Measurements from ENCODE around the gene ANKFY1. TPM values are rescaled to one million over a fixed set of nuclear protein-coding genes. Genes with fewer than 3 reads are reported as not detected.

ANKFY1 gene
- total and polyA plus RNA-seq, 2 donors (not counting 3 experiments of a cell fraction or from before 2014, with no cell fraction given): 30.6 to 51.1 TPM

GRCh38 chr17:4172356-4172755 lies 91.4 kb downstream of the ANKFY1 start:
- TF ChIP-seq POLR2AphosphoS5 (IDR thresholded peaks at IDR 0.05; ENCODE audit: insufficient read depth, low read depth, low read length) (no peak), MYC (IDR thresholded peaks at IDR 0.05; ENCODE audit: low read depth, low read length) (no peak), JUN (IDR thresholded peaks at IDR 0.05; ENCODE audit: borderline replicate concordance, insufficient read depth, insufficient read length, low read depth) (no peak)
- Histone ChIP-seq H3K4me3 (replicated peaks in 1 of 3; ENCODE audit: insufficient read depth in 1 of 3, low read depth in 1 of 3, low read length in 3 of 3) (no peak overlapping the region), H3K9me3 (replicated peaks; ENCODE audit: control insufficient read depth, insufficient read depth, low read length) (no peaks in the 10 kb centered on the region), H2AFZ (ENCODE audit: low read depth, low read length) (no peak overlapping the region), H3K36me3 (ENCODE audit: control insufficient read depth in 2 of 2, extremely low read depth in 1 of 2, insufficient read depth in 2 of 2, low read length in 2 of 2) (peaks cover 23 to 65% of the 10 kb centered on the region in 2 experiments), H3K9me1 (replicated peaks; ENCODE audit: control insufficient read depth, extremely low read depth, insufficient read depth, low read length) (no peaks in the 10 kb centered on the region), H3K27me3 (ENCODE audit: control insufficient read depth in 2 of 2, insufficient read depth in 2 of 2, low read length in 2 of 2) (no peaks in the 10 kb centered on the region), H3K27ac (ENCODE audit: insufficient read depth, low read depth, low read length) (no peak overlapping the region), H4K20me1 (replicated peaks; ENCODE audit: control insufficient read depth, extremely low read depth, insufficient read depth, low read length) (no peaks in the 10 kb centered on the region), H3K9ac (replicated peaks; ENCODE audit: extremely low read depth, insufficient read depth, low read length) (no peak overlapping the region), H3K4me1 (ENCODE audit: control insufficient read depth, extremely low read depth, insufficient read depth, low read length) (no peaks in the 10 kb centered on the region), H3K79me2 (ENCODE audit: control insufficient read depth, insufficient read depth, low read length) (no peaks in the 10 kb centered on the region), H3K4me2 (ENCODE audit: insufficient read depth, low read length) (no peak overlapping the region)
- intact Hi-C loops (cut with micrococcal nuclease): no loop called here
- no TSS peak for BruUV-seq (replicated peaks)
- CTCF ChIA-PET: interaction anchor here (1.3 kb wide), 1 partner anchor 28 kb away, joined by 3 read pairs; no protein-coding TSS in a partner anchor
- no peak for FAIRE-seq
- dilution Hi-C loops (cut with MboI; ENCODE audit: extremely low pct_ligation_motif_present, low sequenced_read_pairs): no loop called here
- POLR2A ChIA-PET: no interaction called here
- DNase-seq (ENCODE audit: low read depth, low spot score): no peak

GRCh38 chr17:4170639-4171280 lies 93.0 kb downstream of the ANKFY1 start:
- H4K20me1 ChIP-seq (replicated peaks; ENCODE audit: control insufficient read depth, extremely low read depth, insufficient read depth, low read length): no peaks in the 10 kb centered on the region
- H2AFZ ChIP-seq (ENCODE audit: low read depth, low read length): no peak overlapping the region
- H3K27me3 ChIP-seq (ENCODE audit: control insufficient read depth in 2 of 2, insufficient read depth in 2 of 2, low read length in 2 of 2): no peaks in the 10 kb centered on the region
- H3K4me1 ChIP-seq (ENCODE audit: control insufficient read depth, extremely low read depth, insufficient read depth, low read length): no peaks in the 10 kb centered on the region
- peaks cover 19 to 57% of the 10 kb centered on the region in 2 experiments for H3K36me3 ChIP-seq (ENCODE audit: control insufficient read depth in 2 of 2, extremely low read depth in 1 of 2, insufficient read depth in 2 of 2, low read length in 2 of 2)
- DNase-seq (ENCODE audit: low read depth, low spot score) (no peak), FAIRE-seq (no peak)
- ChIA-PET CTCF (interaction anchor here (0.7 to 1.3 kb wide), 2 partner anchors 10 to 29 kb away, joined by 3 read pairs; no protein-coding TSS in a partner anchor), POLR2A (no interaction called here)
- dilution Hi-C loops (cut with MboI; ENCODE audit: extremely low pct_ligation_motif_present, low sequenced_read_pairs) (no loop called here), intact Hi-C loops (cut with micrococcal nuclease) (no loop called here)
- H3K9me1 ChIP-seq (replicated peaks; ENCODE audit: control insufficient read depth, extremely low read depth, insufficient read depth, low read length): no peaks in the 10 kb centered on the region
- H3K27ac ChIP-seq (ENCODE audit: insufficient read depth, low read depth, low read length): no peak overlapping the region
- H3K4me3 ChIP-seq (replicated peaks in 1 of 3; ENCODE audit: insufficient read depth in 1 of 3, low read depth in 1 of 3, low read length in 3 of 3): no peak overlapping the region
- H3K79me2 ChIP-seq (ENCODE audit: control insufficient read depth, insufficient read depth, low read length): no peaks in the 10 kb centered on the region
- H3K9me3 ChIP-seq (replicated peaks; ENCODE audit: control insufficient read depth, insufficient read depth, low read length): no peaks in the 10 kb centered on the region
- H3K4me2 ChIP-seq (ENCODE audit: insufficient read depth, low read length): no peak overlapping the region
- no TSS peak for BruUV-seq (replicated peaks)
- H3K9ac ChIP-seq (replicated peaks; ENCODE audit: extremely low read depth, insufficient read depth, low read length): no peak overlapping the region
- TF ChIP-seq JUN (IDR thresholded peaks at IDR 0.05; ENCODE audit: borderline replicate concordance, insufficient read depth, insufficient read length, low read depth) (no peak), EZH2 (IDR thresholded peaks at IDR 0.05; ENCODE audit: borderline replicate concordance, low read depth, low read length, severe bottlenecking) (no peak), MAX (IDR thresholded peaks at IDR 0.05; ENCODE audit: insufficient read depth, insufficient read length) (no peak), POLR2AphosphoS5 (IDR thresholded peaks at IDR 0.05; ENCODE audit: insufficient read depth, low read depth, low read length) (no peak), GATA2 (IDR thresholded peaks at IDR 0.05; ENCODE audit: insufficient read depth, insufficient read length, low read depth, low read length) (no peak), FOS (IDR thresholded peaks at IDR 0.05; ENCODE audit: borderline replicate concordance, insufficient read depth, low read length) (no peak), MYC (IDR thresholded peaks at IDR 0.05; ENCODE audit: low read depth, low read length) (no peak), POLR2A (IDR thresholded peaks at IDR 0.05; ENCODE audit: low read depth, low read length) (no peak)
- TF ChIP-seq, protein P1, sequence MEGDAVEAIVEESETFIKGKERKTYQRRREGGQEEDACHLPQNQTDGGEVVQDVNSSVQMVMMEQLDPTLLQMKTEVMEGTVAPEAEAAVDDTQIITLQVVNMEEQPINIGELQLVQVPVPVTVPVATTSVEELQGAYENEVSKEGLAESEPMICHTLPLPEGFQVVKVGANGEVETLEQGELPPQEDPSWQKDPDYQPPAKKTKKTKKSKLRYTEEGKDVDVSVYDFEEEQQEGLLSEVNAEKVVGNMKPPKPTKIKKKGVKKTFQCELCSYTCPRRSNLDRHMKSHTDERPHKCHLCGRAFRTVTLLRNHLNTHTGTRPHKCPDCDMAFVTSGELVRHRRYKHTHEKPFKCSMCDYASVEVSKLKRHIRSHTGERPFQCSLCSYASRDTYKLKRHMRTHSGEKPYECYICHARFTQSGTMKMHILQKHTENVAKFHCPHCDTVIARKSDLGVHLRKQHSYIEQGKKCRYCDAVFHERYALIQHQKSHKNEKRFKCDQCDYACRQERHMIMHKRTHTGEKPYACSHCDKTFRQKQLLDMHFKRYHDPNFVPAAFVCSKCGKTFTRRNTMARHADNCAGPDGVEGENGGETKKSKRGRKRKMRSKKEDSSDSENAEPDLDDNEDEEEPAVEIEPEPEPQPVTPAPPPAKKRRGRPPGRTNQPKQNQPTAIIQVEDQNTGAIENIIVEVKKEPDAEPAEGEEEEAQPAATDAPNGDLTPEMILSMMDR (IDR thresholded peaks at IDR 0.05; ENCODE audit: extremely low read depth in 1 of 2, insufficient read depth in 1 of 2, low read depth in 1 of 2, low read length in 2 of 2): no peak

Measured in endothelial cell of umbilical vein (primary cell).